HepG2 (cell line): ENCODE measurements around the gene COLGALT1. TPM values are rescaled to one million over a fixed set of nuclear protein-coding genes. Genes with fewer than 3 reads are reported as not detected.
A peak's percentile ranks its signal among the peaks of the same experiment; 100 is the strongest.

Source experiments
- BRF2 ChIP-seq: sonication (generic); formaldehyde crosslinking; IDR thresholded peaks from 2 replicates; pipeline ENCODE4 v1.8.1; 2022; ENCODE audit warnings: mild to moderate bottlenecking, missing genetic modification reagents
- GFI1 ChIP-seq: sonication (generic); formaldehyde crosslinking; IDR thresholded peaks from 2 replicates; pipeline ENCODE4 v1.5.0; 2020; ENCODE audit warnings: missing genetic modification reagents, mild to moderate bottlenecking, borderline replicate concordance
- HOXA5 ChIP-seq: sonication (generic); formaldehyde crosslinking; IDR thresholded peaks from 2 replicates; pipeline ENCODE4 v1.4.0; 2020; ENCODE audit warnings: missing genetic modification reagents
- HOXA7 ChIP-seq: sonication (generic); formaldehyde crosslinking; IDR thresholded peaks from 2 replicates; pipeline ENCODE4 v1.8.1; 2022; ENCODE audit warnings: mild to moderate bottlenecking, missing genetic modification reagents, moderate library complexity
- KLF12 ChIP-seq: sonication (generic); formaldehyde crosslinking; IDR thresholded peaks from 2 replicates; pipeline ENCODE4 v1.4.0; 2020; ENCODE audit warnings: missing genetic modification reagents, borderline replicate concordance
- POLR2AphosphoS2 ChIP-seq: IDR thresholded peaks from 2 replicates; pipeline ENCODE4 v1.6.1; 2011; ENCODE audit warnings: low read depth, low read length, improper control_type of control experiment
- PPARG ChIP-seq: conservative IDR thresholded peaks from 2 replicates; pipeline ENCODE4 v1.6.1; 2016; ENCODE audit warnings: missing biosample characterization, missing genetic modification reagents
- RARG ChIP-seq: sonication (generic); formaldehyde crosslinking; IDR thresholded peaks from 2 replicates; pipeline ENCODE4 v1.4.0; 2020; ENCODE audit warnings: low read depth, mild to moderate bottlenecking, missing genetic modification reagents
- TP53 ChIP-seq: sonication (generic); formaldehyde crosslinking; conservative IDR thresholded peaks from 2 replicates; pipeline ENCODE4 v1.4.0; 2020; ENCODE audit warnings: missing genetic modification reagents
- TRIM24 ChIP-seq: sonication (generic); formaldehyde crosslinking; IDR thresholded peaks from 2 replicates; pipeline ENCODE4 v1.8.0; 2022; ENCODE audit warnings: mild to moderate bottlenecking, missing genetic modification reagents
- USF2 ChIP-seq, 2 experiments: sonication (generic) in 1 of 2; formaldehyde crosslinking in 1 of 2; IDR thresholded peaks; 2 replicates each; pipeline versions ENCODE4 v1.5.1 to v1.6.1; 2011 to 2020; ENCODE audit warnings: borderline replicate concordance in 1 of 2, low read depth in 1 of 2, low read length in 1 of 2, mild to moderate bottlenecking in 1 of 2, missing genetic modification reagents in 1 of 2, moderate library complexity in 1 of 2
- ZC3H13 ChIP-seq: sonication (generic); formaldehyde crosslinking; IDR thresholded peaks from 2 replicates; pipeline ENCODE4 v1.8.1; 2023; ENCODE audit warnings: mild to moderate bottlenecking, missing genetic modification reagents, moderate library complexity
- ZEB1 ChIP-seq: IDR thresholded peaks from 2 replicates; pipeline ENCODE4 v1.6.1; 2012; ENCODE audit warnings: mild to moderate bottlenecking, low read depth, inconsistent platforms; ENCODE audit not compliant: insufficient replicate concordance
- ZHX2 ChIP-seq, 2 experiments: sonication (generic) in 1 of 2; formaldehyde crosslinking in 1 of 2; IDR thresholded peaks; 2 replicates each; pipeline versions ENCODE4 v1.6.1 to v1.9.0; 2014 to 2022; ENCODE audit warnings: antibody characterized with exemption in 1 of 2, borderline replicate concordance in 1 of 2, inconsistent platforms in 1 of 2, low read depth in 1 of 2, missing genetic modification reagents in 1 of 2
- ZNF558 ChIP-seq: sonication (generic); formaldehyde crosslinking; IDR thresholded peaks from 2 replicates; pipeline ENCODE4 v1.9.0; 2022; ENCODE audit warnings: mild to moderate bottlenecking, missing genetic modification reagents, borderline replicate concordance
- ZNF589 ChIP-seq: sonication (generic); formaldehyde crosslinking; conservative IDR thresholded peaks from 2 replicates; pipeline ENCODE4 v1.8.0; 2022; ENCODE audit warnings: mild to moderate bottlenecking, moderate library complexity, missing genetic modification reagents
- ZNF740 ChIP-seq: sonication (generic); formaldehyde crosslinking; IDR thresholded peaks from 2 replicates; pipeline ENCODE4 v1.4.0; 2020; ENCODE audit warnings: missing genetic modification reagents
- polyA plus RNA-seq, 8 experiments: library from polyadenylated mRNA; depleted of rRNA in 3 of 8; stranded (reverse) in 7 of 8; unstranded in 1 of 8; fragments of >200 nt; fragmentation: Illumina TruSeq in 4 of 8; extraction: Trizol in 4 of 8; gene quantifications; 2 replicates each; pipeline versions ENCODE4 v1.2.1 to v1.2.3, GENCODE V29; 2011 to 2016; ENCODE audit warnings: low read depth in 4 of 8, missing spikeins in 1 of 8, mixed read lengths in 1 of 8; ENCODE audit not compliant: insufficient read depth in 1 of 8
- total RNA-seq, 5 experiments: library from RNA; depleted of rRNA; stranded (reverse); fragments of >200 nt; fragmentation: Illumina TruSeq; extraction: Trizol; gene quantifications; 2 replicates each; pipeline ENCODE4 v1.2.3, GENCODE V29; 2016; ENCODE audit warnings: low read depth in 1 of 5

COLGALT1 gene
- total and polyA plus RNA-seq, 2 of the 13 experiments (the other 11 are each of a cell fraction or from before 2014, with no cell fraction given), result 58.0 to 211 TPM

GRCh38 chr19:17555929-17556813, 722 bp downstream of the COLGALT1 start (continued):
- TF ChIP-seq ZNF558 (0 out of 2 replicates have a peak, but pooled peaks have one; percentile 30), RARG (CRISPR knock-in tag) (no peak), USF2 (IDR thresholded peaks at IDR 0.05; ENCODE audit: low read depth, low read length) (no peak), USF2 (CRISPR knock-in tag; IDR thresholded peaks at IDR 0.05; ENCODE audit: borderline replicate concordance) (no peak), ZHX2 (IDR thresholded peaks at IDR 0.05; ENCODE audit: low read depth) (no peak), ZHX2 (CRISPR knock-in tag; IDR thresholded peaks at IDR 0.05; ENCODE audit: borderline replicate concordance) (no peak), ZNF589 (no peak), BRF2 (CRISPR knock-in tag) (no peak), TP53 (CRISPR knock-in tag) (no peak), ZEB1 (no peak), ZNF740 (CRISPR knock-in tag) (no peak), TRIM24 (CRISPR knock-in tag) (no peak), GFI1 (CRISPR knock-in tag) (no peak), KLF12 (CRISPR knock-in tag) (0 out of 2 replicates have a peak, but pooled peaks have one; percentile 33), POLR2AphosphoS2 (no peak), PPARG (no peak), HOXA5 (CRISPR knock-in tag) (no peak), HOXA7 (no peak), ZC3H13 (CRISPR knock-in tag) (no peak)
